ENCODE results near the gene PDLIM7.

Gene PDLIM7

DNA sequence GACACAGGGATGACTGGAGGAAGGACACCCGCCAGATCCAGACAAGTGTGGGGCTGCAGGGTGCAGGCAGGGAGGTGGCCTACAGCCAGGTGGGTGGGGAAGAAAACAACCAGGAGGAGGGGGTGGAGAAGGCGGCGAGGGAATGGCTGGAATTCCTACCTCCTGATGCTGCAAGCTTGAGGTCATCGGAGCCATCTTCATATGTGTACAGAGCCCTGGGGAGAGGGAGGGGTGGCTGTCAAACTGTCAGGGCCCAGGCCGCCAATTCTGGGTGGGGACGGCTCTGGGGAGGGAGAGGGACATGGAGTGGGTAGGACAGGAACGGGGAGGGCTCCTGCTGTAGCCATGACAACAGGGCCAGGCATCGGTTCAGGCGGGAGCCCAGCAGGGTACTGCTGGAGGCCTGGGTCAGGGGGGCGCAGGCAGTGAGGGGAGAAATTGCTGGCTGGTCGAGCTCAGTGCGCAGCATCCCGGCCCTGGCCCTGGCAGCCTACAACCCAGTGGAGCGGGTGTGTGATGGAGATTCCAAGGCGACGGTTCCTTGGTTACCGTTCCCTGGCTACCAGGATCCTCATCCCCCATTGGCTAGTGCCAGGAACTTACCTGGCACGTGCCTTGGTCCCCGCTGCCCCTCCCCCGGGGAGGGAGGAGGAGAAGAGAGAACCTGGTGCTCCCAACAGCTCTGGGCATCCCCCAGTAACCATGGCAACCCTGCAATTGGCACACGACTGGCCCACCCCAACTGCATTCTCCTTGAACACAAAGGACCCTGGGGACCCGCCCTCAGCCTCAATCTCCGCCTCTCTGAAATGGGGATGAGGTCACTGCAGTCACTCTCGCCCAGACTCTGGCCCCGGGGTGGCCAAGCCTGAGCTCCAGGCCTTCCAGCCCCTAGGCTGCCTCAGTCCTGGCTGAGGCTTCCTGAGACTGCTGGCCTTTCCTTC lies 28.4 kb downstream of the PDLIM7 start:
- H3K9me2 ChIP-seq (replicated peaks; ENCODE audit: insufficient read depth, low read length): no peaks in the 10 kb centered on the region
- no peak overlapping the region for H3K4me3 ChIP-seq (ENCODE audit: low read length)
- no peak overlapping the region for H2AFZ ChIP-seq (ENCODE audit: low read length)
- no peaks in the 10 kb centered on the region for H3F3A ChIP-seq (ENCODE audit: insufficient read depth, low read length)
- TF ChIP-seq, protein P1, sequence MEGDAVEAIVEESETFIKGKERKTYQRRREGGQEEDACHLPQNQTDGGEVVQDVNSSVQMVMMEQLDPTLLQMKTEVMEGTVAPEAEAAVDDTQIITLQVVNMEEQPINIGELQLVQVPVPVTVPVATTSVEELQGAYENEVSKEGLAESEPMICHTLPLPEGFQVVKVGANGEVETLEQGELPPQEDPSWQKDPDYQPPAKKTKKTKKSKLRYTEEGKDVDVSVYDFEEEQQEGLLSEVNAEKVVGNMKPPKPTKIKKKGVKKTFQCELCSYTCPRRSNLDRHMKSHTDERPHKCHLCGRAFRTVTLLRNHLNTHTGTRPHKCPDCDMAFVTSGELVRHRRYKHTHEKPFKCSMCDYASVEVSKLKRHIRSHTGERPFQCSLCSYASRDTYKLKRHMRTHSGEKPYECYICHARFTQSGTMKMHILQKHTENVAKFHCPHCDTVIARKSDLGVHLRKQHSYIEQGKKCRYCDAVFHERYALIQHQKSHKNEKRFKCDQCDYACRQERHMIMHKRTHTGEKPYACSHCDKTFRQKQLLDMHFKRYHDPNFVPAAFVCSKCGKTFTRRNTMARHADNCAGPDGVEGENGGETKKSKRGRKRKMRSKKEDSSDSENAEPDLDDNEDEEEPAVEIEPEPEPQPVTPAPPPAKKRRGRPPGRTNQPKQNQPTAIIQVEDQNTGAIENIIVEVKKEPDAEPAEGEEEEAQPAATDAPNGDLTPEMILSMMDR (IDR thresholded peaks at IDR 0.05; ENCODE audit: low read length): no peak
- TF ChIP-seq EZH2 (optimal IDR thresholded peaks at IDR 0.05; ENCODE audit: low read depth, low read length): no peak
- TF ChIP-seq EZH2phosphoT487 (IDR thresholded peaks at IDR 0.05; ENCODE audit: low read length): no peak
- DNase-seq: no peak
- H3K79me2 ChIP-seq (ENCODE audit: low read length): no peaks in the 10 kb centered on the region
- no peaks in the 10 kb centered on the region for H3K4me1 ChIP-seq (ENCODE audit: low read length)
- no peaks in the 10 kb centered on the region for H4K20me1 ChIP-seq (ENCODE audit: insufficient read depth, low read length)
- H3K36me3 ChIP-seq (replicated peaks; ENCODE audit: insufficient read depth, low read length): no peaks in the 10 kb centered on the region
- H3K9ac ChIP-seq (ENCODE audit: low read length): no peak overlapping the region
- H3K4me2 ChIP-seq (ENCODE audit: low read depth, low read length): no peak overlapping the region
- peaks cover 71% of the 10 kb centered on the region for H3K27me3 ChIP-seq (replicated peaks; ENCODE audit: insufficient read depth, low read length)
- H3K27ac ChIP-seq (ENCODE audit: low read length): no peak overlapping the region
- H3K9me3 ChIP-seq (replicated peaks; ENCODE audit: insufficient read depth, low read length): no peaks in the 10 kb centered on the region

GRCh38 chr5:177468329-177468684 lies 29.1 kb downstream of the PDLIM7 start:
- no peaks in the 10 kb centered on the region for H3K79me2 ChIP-seq (ENCODE audit: low read length)

GRCh38 chr5:177467436-177467835 lies 30.0 kb downstream of the PDLIM7 start:
- Histone ChIP-seq H3K9me3 (replicated peaks; ENCODE audit: insufficient read depth, low read length) (no peaks in the 10 kb centered on the region), H3K27me3 (replicated peaks; ENCODE audit: insufficient read depth, low read length) (peaks cover 78% of the 10 kb centered on the region), H3K4me1 (ENCODE audit: low read length) (no peaks in the 10 kb centered on the region), H3K9ac (ENCODE audit: low read length) (no peak overlapping the region), H3K9me2 (replicated peaks; ENCODE audit: insufficient read depth, low read length) (no peaks in the 10 kb centered on the region), H3K36me3 (replicated peaks; ENCODE audit: insufficient read depth, low read length) (no peaks in the 10 kb centered on the region), H3K79me2 (ENCODE audit: low read length) (no peaks in the 10 kb centered on the region), H3K27ac (ENCODE audit: low read length) (no peak overlapping the region), H4K20me1 (ENCODE audit: insufficient read depth, low read length) (no peaks in the 10 kb centered on the region), H2AFZ (ENCODE audit: low read length) (no peak overlapping the region), H3K4me3 (ENCODE audit: low read length) (no peak overlapping the region), H3K4me2 (ENCODE audit: low read depth, low read length) (no peak overlapping the region), H3F3A (ENCODE audit: insufficient read depth, low read length) (no peaks in the 10 kb centered on the region)
- DNase-seq: no peak
- TF ChIP-seq, protein P1 (IDR thresholded peaks at IDR 0.05; ENCODE audit: low read length): no peak
- TF ChIP-seq EZH2 (optimal IDR thresholded peaks at IDR 0.05; ENCODE audit: low read depth, low read length) (no peak), EZH2phosphoT487 (IDR thresholded peaks at IDR 0.05; ENCODE audit: low read length) (no peak)

More at GRCh38 chr5:177468329-177468684, 29.1 kb downstream of the PDLIM7 start:
- H3K4me3 ChIP-seq (ENCODE audit: low read length): no peak overlapping the region
- TF ChIP-seq EZH2phosphoT487 (IDR thresholded peaks at IDR 0.05; ENCODE audit: low read length): no peak
- TF ChIP-seq, protein P1 (IDR thresholded peaks at IDR 0.05; ENCODE audit: low read length): no peak
- H4K20me1 ChIP-seq (ENCODE audit: insufficient read depth, low read length): no peaks in the 10 kb centered on the region
- no peak overlapping the region for H2AFZ ChIP-seq (ENCODE audit: low read length)
- H3K4me1 ChIP-seq (ENCODE audit: low read length): no peaks in the 10 kb centered on the region
- peaks cover 74% of the 10 kb centered on the region for H3K27me3 ChIP-seq (replicated peaks; ENCODE audit: insufficient read depth, low read length)
- DNase-seq: no peak
- H3K9me3 ChIP-seq (replicated peaks; ENCODE audit: insufficient read depth, low read length): no peaks in the 10 kb centered on the region
- no peaks in the 10 kb centered on the region for H3F3A ChIP-seq (ENCODE audit: insufficient read depth, low read length)
- no peaks in the 10 kb centered on the region for H3K36me3 ChIP-seq (replicated peaks; ENCODE audit: insufficient read depth, low read length)
- no peaks in the 10 kb centered on the region for H3K9me2 ChIP-seq (replicated peaks; ENCODE audit: insufficient read depth, low read length)
- no peak overlapping the region for H3K9ac ChIP-seq (ENCODE audit: low read length)
- H3K27ac ChIP-seq (ENCODE audit: low read length): no peak overlapping the region
- no peak overlapping the region for H3K4me2 ChIP-seq (ENCODE audit: low read depth, low read length)

Data from MM.1S (cell line).